Right lobe of liver (tissue), 4 donors: ENCODE measurements around the gene PARVA.

Source experiments
- CTCF ChIP-seq, 4 donors: fragments of 200-600 bp in 3 of 4; fragments of 450-650 bp in 1 of 4; IDR thresholded peaks; one replicate each; pipeline versions ENCODE4 v1.5.1 to v1.8.0; 2016 to 2022; ENCODE audit warnings: antibody characterized with exemption in 4 of 4, mild to moderate bottlenecking in 2 of 4
- POLR2A ChIP-seq: fragments of 450-650 bp; IDR thresholded peaks from one replicate; pipeline ENCODE4 v1.6.1; 2017; ENCODE audit warnings: antibody characterized with exemption, mild to moderate bottlenecking
- donor health status: DM: no; HTN: no; CAD: no.
- donor health status: DM: no; HTN: no; CAD: no.
- donor health status: DM: no; HTN: yes; CAD: no.

- no peak for TF ChIP-seq CTCF (IDR thresholded peaks at IDR 0.05)
- TF ChIP-seq POLR2A = no peak
Observed at GRCh38 chr11:12381875-12382274, 4.5 kb downstream of the PARVA start.
